CD4-positive, alpha-beta memory T cell (primary cell): Measurements from ENCODE around the gene CLCA1. TPM values are rescaled to one million over a fixed set of nuclear protein-coding genes. Genes with fewer than 3 reads are reported as not detected.
A peak's percentile ranks its signal among the peaks of the same experiment; 100 is the strongest.
"Not testable (repeated sequence)": the region's sequence is repeated elsewhere in the genome, so short reads cannot be mapped to it uniquely, and the experiment has no call there.

ENCODE experiments used
- CTCF ChIA-PET: fragments of 350-600 bp; sonication (Branson Sonifier 250); formaldehyde crosslinking; loops from one replicate; lab custom pipeline; 2021; ENCODE audit warnings: inconsistent platforms; ENCODE audit not compliant: partially characterized antibody; lab: Charles Lee
- POLR2A ChIA-PET: fragments of 350-600 bp; sonication (Branson Sonifier 250); formaldehyde crosslinking; loops from one replicate; lab custom pipeline; 2021; ENCODE audit not compliant: partially characterized antibody; lab: Charles Lee
- DNase-seq, 5 donors: peaks; one replicate each; pipeline versions ENCODE4 v3.0.0 to v3.0.0-alpha.2; 2020 to 2022; ENCODE audit warnings: mixed read lengths in 1 of 5
- H3K27ac ChIP-seq: one replicate; pipeline ENCODE4 v1.7.0; 2013; ENCODE audit warnings: low read depth, low read length
- H3K27me3 ChIP-seq: 2 replicates; pipeline ENCODE4 v1.7.0; 2013; ENCODE audit warnings: mild to moderate bottlenecking, low read length, moderate library complexity; ENCODE audit not compliant: insufficient read depth
- H3K36me3 ChIP-seq: 2 replicates; pipeline ENCODE4 v1.7.0; 2013; ENCODE audit warnings: mild to moderate bottlenecking, low read length, moderate library complexity; ENCODE audit not compliant: insufficient read depth
- H3K4me1 ChIP-seq: 2 replicates; pipeline ENCODE4 v1.7.0; 2013; ENCODE audit warnings: mild to moderate bottlenecking, low read length, moderate library complexity; ENCODE audit not compliant: insufficient read depth
- H3K4me3 ChIP-seq, 2 donors: one replicate each; pipeline ENCODE4 v1.7.0; 2013; ENCODE audit warnings: low read length in 2 of 2, mild to moderate bottlenecking in 1 of 2
- H3K9me3 ChIP-seq, 2 donors: one replicate each; pipeline ENCODE4 v1.7.0; 2013; ENCODE audit warnings: low read length in 2 of 2, control low read depth in 1 of 2; ENCODE audit not compliant: control insufficient read depth in 1 of 2
- H3K27ac Mint-ChIP-seq, 7 donors: one replicate each; pipeline ENCODE4 v1.8.0; 2020 to 2021; ENCODE audit warnings: mixed read lengths in 7 of 7, mild to moderate bottlenecking in 6 of 7, inconsistent platforms in 3 of 7, moderate library complexity in 3 of 7
- H3K27me3 Mint-ChIP-seq, 2 donors: one replicate each; pipeline ENCODE4 v1.8.0; 2020 to 2021; ENCODE audit warnings: mixed read lengths in 2 of 2
- H3K36me3 Mint-ChIP-seq, 2 donors: one replicate each; pipeline ENCODE4 v1.8.0; 2020 to 2021; ENCODE audit warnings: mixed read lengths in 2 of 2, inconsistent platforms in 1 of 2, mild to moderate bottlenecking in 1 of 2
- H3K4me1 Mint-ChIP-seq, 4 donors: one replicate each; pipeline ENCODE4 v1.8.0; 2020 to 2021; ENCODE audit warnings: mixed read lengths in 4 of 4, mild to moderate bottlenecking in 1 of 4
- H3K4me3 Mint-ChIP-seq, 8 donors: one replicate each; pipeline ENCODE4 v1.8.0; 2020 to 2021; ENCODE audit warnings: mixed read lengths in 8 of 8, mild to moderate bottlenecking in 7 of 8, moderate library complexity in 6 of 8, inconsistent platforms in 3 of 8
- H3K9me3 Mint-ChIP-seq, 8 donors: one replicate each; pipeline ENCODE4 v1.8.0; 2020 to 2021; ENCODE audit warnings: mixed read lengths in 8 of 8, mild to moderate bottlenecking in 5 of 8, inconsistent platforms in 3 of 8, moderate library complexity in 1 of 8
- intact Hi-C: fragments of 100-400 bp; cut with micrococcal nuclease; formaldehyde crosslinking; loops from one replicate; pipeline ENCODE4 v1.15.1; 2023
- polyA plus RNA-seq, 2 donors: library from polyadenylated mRNA; unstranded; fragments of 300-500 nt; fragmentation: Illumina TruSeq; gene quantifications; one replicate each; pipeline ENCODE4 v1.2.3, GENCODE V29; 2021
- total RNA-seq, 2 experiments: library from RNA; stranded (reverse); gene quantifications; one replicate each; pipeline ENCODE4 v1.2.3, GENCODE V29; 2021

CLCA1 gene
- total and polyA plus RNA-seq, 4 experiments from 2014 or later: not detected

DNA sequence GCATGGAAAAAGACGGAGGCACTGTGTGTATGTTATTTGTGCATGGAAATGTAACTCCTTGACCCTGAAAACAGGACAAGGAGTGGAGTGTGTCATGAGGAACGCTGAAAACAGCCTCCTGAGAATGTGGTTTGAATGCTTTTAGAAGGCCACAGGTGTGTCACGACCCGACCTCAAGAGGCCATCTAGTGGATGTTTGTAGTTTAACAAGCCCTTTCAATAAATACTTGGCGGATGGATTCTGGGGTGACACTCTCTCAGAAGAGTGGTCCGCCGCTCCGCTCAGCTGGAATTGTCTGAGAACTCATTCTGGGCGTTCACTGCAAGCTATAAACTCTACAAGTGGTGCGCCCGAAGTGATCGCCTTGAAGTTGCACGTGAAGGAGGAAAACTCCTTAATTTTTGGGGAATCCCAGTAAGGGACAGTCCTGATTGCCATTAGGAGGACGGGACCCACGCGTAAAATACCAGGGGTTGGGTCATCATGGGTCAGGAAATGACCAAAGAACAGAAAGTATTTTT lies 33.5 kb downstream of the CLCA1 start:
- peak; percentile 47 to 68 (median 63) for DNase-seq
- not testable (repeated sequence) for H3K36me3 Mint-ChIP-seq, H3K9me3 Mint-ChIP-seq, H3K27ac ChIP-seq, H3K27me3 Mint-ChIP-seq, H3K9me3 ChIP-seq, H3K4me1 ChIP-seq, H3K27me3 ChIP-seq, H3K36me3 ChIP-seq
- ChIA-PET CTCF (interaction anchor here (0.6 to 10.7 kb wide), 36 partner anchors 9 to 1474 kb away, joined by 3 to 117 read pairs (median 4); partner anchors contain the start of genes CLCA2, ODF2L and SH3GLB1), POLR2A (interaction anchor here (0.8 to 1.8 kb wide), 4 partner anchors 117 to 250 kb away, joined by 3 to 5 read pairs (median 3); no protein-coding TSS in a partner anchor)
- Mint-ChIP-seq H3K27ac (peak overlapping the region in 4 of 7 donors; percentile 39 to 81 (median 75)), H3K4me1 (peaks cover 3 to 22% (median 5%) of the 10 kb centered on the region in 4 donors), H3K4me3 (peak overlapping the region; percentile 36 to 94 (median 86))
- intact Hi-C loops: loop anchor here (1.0 to 10.0 kb wide), 5 partner anchors 27 to 410 kb away; partner anchors contain the start of genes HS2ST1, SELENOF and SH3GLB1
- peak overlapping the region in 1 of 2 donors; percentile 39 for H3K4me3 ChIP-seq

DNA sequence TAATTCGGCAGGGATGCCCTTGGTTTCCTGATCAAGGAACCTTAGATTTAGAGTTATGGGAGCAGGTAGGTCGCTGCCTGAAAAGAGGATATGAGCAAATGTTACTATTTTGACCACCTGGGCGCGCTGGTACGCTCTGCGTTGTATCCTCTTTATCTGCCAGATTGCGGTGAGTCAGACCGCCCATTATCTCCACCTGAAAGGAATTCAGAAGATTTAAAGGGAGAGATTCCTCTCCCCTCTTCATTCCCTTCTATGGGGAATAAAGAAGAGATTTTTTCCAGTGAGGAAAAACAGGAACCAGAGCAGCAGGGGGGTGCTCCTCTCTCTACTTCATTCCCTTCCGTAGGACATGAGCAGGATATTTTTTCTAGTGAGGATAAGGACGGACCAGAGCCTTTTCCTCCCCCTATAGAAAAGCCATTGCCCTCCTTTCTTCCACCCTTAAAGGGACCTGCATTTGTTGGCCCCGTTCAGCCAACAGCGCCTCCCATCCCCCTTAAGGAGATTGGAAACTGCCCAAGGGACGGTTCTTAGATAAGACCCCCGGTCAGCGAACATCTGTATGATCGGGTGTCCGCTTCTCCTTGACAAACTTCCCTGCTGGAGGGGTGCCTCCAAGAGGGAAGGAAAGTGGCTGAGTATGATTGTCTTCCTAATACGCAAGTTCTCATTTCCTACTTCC lies 34.1 kb downstream of the CLCA1 start:
- peak in 1 of 5 donors; percentile 10 for DNase-seq
- Histone ChIP-seq H3K27ac (no peak overlapping the region), H3K4me1 (no peaks in the 10 kb centered on the region), H3K27me3 (no peaks in the 10 kb centered on the region), H3K9me3 (no peaks in the 10 kb centered on the region), H3K4me3 (peak overlapping the region in 1 of 2 donors; percentile 39), H3K36me3 (no peaks in the 10 kb centered on the region)
- H3K27me3 Mint-ChIP-seq: peaks cover 9 to 10% of the 10 kb centered on the region in 2 donors
- CTCF ChIA-PET: interaction anchor here (0.7 to 10.7 kb wide), 24 partner anchors 10 to 275 kb away, joined by 3 to 117 read pairs (median 6); partner anchors contain the start of genes ODF2L and SH3GLB1
- H3K36me3 Mint-ChIP-seq: no peaks in the 10 kb centered on the region
- H3K27ac Mint-ChIP-seq: peak overlapping the region in 1 of 7 donors; percentile 69
- intact Hi-C loops: loop anchor here (1.0 to 10.0 kb wide), 5 partner anchors 28 to 409 kb away; partner anchors contain the start of genes HS2ST1, SELENOF and SH3GLB1
- POLR2A ChIA-PET: interaction anchor here (0.8 to 1.8 kb wide), 2 partner anchors 118 to 200 kb away, joined by 3 to 5 read pairs; no protein-coding TSS in a partner anchor
- peaks cover 3 to 22% (median 5%) of the 10 kb centered on the region in 4 donors for H3K4me1 Mint-ChIP-seq
- no peaks in the 10 kb centered on the region for H3K9me3 Mint-ChIP-seq
- H3K4me3 Mint-ChIP-seq: peak overlapping the region in 7 of 8 donors; percentile 80 to 94 (median 88)

DNA sequence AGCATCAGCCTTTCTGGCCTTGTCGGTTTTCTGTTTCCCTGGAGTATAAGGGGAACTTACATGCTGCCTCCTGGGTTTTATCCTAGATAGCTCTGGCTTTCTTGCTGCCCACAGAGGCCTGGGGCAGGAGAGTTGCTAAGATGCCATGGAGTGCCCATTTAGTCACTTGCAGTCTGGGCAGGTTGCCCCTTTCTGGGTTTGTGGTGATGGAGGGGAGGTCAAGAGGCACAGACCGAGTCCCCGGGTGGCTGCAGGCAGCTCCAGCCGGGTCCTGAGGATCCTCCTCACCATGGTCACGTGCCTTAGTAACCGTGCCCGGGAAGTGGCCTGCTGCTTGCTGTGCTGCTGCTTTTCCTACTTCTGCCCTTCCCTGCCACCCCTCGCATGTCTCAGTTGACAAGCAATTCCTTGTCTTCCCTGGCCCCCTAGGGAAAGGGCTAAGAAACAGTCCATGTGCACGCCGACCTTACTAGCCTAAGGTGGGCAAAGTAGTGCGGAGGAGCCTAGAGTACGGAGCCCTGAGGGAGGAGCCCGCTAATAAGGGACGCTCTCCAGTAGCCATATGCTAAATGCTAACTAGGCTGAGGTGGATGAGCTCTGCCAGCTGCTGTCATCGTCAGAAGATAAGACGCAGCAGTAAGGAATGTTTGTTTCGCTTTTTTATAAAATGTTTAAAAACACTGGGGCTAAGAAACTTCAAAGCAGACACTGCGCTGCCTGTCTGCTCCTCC lies 34.8 kb downstream of the CLCA1 start:
- Mint-ChIP-seq H3K9me3 (no peaks in the 10 kb centered on the region), H3K27ac (no peak overlapping the region), H3K4me3 (peak overlapping the region in 6 of 8 donors; percentile 24 to 68 (median 60)), H3K27me3 (peaks cover 10 to 11% of the 10 kb centered on the region in 2 donors), H3K4me1 (peaks cover 3 to 22% (median 5%) of the 10 kb centered on the region in 4 donors), H3K36me3 (no peaks in the 10 kb centered on the region)
- POLR2A ChIA-PET: no interaction called here
- no peak for DNase-seq
- Histone ChIP-seq H3K4me1 (no peaks in the 10 kb centered on the region), H3K27me3 (no peaks in the 10 kb centered on the region), H3K4me3 (no peak overlapping the region), H3K27ac (no peak overlapping the region), H3K36me3 (no peaks in the 10 kb centered on the region), H3K9me3 (no peaks in the 10 kb centered on the region)
- CTCF ChIA-PET: interaction anchor here (0.9 to 10.7 kb wide), 10 partner anchors 10 to 579 kb away, joined by 3 to 117 read pairs (median 6); no protein-coding TSS in a partner anchor
- intact Hi-C loops: loop anchor here (2.0 to 10.0 kb wide), 3 partner anchors 29 to 409 kb away; partner anchors contain the start of genes HS2ST1, SELENOF and SH3GLB1

DNA sequence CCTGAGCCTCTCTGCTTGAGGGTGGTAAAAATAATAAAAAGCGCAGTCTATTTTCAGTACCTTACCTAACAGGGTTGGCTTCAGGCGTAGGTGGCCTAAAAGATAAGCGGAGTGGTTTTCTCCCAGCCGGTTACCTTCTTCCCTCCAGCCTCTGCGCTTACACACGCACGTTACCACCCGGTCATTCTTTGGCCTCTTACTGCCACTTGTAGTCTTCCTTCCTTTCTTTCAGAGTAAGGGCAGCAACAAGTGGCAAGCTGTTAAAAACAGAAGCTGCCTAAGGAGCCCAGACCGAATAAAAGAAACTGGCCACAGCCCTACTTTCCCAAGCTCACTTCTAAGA lies 35.4 kb downstream of the CLCA1 start:
- H3K4me3 ChIP-seq: no peak overlapping the region
- H3K27me3 ChIP-seq: no peaks in the 10 kb centered on the region
- no peaks in the 10 kb centered on the region for H3K9me3 Mint-ChIP-seq
- no peaks in the 10 kb centered on the region for H3K36me3 Mint-ChIP-seq
- H3K27me3 Mint-ChIP-seq: peaks cover 8 to 11% of the 10 kb centered on the region in 2 donors
- CTCF ChIA-PET: interaction anchor here (0.7 to 10.7 kb wide), 16 partner anchors 8 to 578 kb away, joined by 3 to 117 read pairs (median 4); no protein-coding TSS in a partner anchor
- no peaks in the 10 kb centered on the region for H3K36me3 ChIP-seq
- intact Hi-C loops: loop anchor here (5.0 to 10.0 kb wide), 2 partner anchors 201 to 408 kb away; partner anchors contain the start of genes HS2ST1, SELENOF and SH3GLB1
- DNase-seq: no peak
- peak overlapping the region in 3 of 8 donors; percentile 24 to 62 (median 59) for H3K4me3 Mint-ChIP-seq
- H3K27ac Mint-ChIP-seq: no peak overlapping the region
- peaks cover 3 to 22% (median 5%) of the 10 kb centered on the region in 4 donors for H3K4me1 Mint-ChIP-seq
- POLR2A ChIA-PET: no interaction called here
- no peak overlapping the region for H3K27ac ChIP-seq
- no peaks in the 10 kb centered on the region for H3K4me1 ChIP-seq
- H3K9me3 ChIP-seq: no peaks in the 10 kb centered on the region

DNA sequence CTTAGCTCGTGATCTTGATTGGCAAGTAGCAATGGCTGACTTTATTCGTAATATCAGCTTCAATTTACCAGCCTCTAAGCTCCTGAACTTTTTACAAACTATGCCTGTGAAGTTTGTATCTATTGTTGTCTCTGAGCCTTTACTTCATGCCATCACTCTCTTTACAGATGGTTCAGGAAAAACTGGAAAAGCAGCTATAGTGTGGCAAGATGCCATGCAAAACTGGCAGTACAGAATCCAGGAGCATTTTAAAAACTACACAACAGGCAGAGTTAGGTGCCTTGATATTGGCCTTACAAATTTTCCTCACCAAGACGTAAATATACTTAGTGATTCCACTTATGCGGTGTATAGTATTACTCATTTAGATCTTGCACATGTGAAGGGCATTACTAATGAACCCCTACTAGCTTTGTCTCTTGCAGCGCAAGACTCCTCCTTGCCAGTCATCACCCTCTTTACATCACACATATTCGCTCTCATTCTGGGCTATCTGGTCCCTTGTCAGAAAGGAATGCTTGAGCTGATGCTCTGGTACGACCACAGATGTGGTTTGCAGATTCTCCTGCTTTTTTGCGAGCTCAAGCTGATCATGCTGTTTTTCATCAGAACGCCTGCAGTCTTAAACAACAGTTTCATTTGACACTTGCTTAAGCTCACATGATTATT lies 36.3 kb downstream of the CLCA1 start:
- CTCF ChIA-PET: interaction anchor here (0.7 to 10.7 kb wide), 24 partner anchors 9 to 578 kb away, joined by 3 to 117 read pairs (median 3); partner anchors contain the start of gene CLCA2

DNA sequence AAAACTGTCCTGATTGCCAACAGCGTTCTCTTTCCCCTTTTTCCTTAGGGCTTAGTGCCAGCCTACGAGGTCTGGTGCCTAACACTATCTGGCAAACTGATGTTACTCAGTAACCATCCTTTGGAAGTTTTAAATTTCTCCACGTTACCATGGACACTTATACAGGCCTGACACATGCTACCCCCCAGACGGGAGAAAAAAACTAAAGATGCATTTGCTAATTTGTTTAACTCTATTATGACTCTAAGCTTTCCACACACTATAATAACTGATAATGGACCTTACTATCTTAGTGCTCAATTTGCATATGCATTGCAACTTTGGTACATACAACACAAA lies 36.8 kb downstream of the CLCA1 start:
- no peak for DNase-seq
- no peaks in the 10 kb centered on the region for H3K36me3 Mint-ChIP-seq
- intact Hi-C loops: loop anchor here (10.0 kb wide), 1 partner anchor 199 kb away; the partner anchor contains the start of gene SH3GLB1
- no peak overlapping the region for H3K27ac ChIP-seq
- H3K9me3 ChIP-seq: no peaks in the 10 kb centered on the region
- H3K4me1 Mint-ChIP-seq: peaks cover 2 to 22% (median 5%) of the 10 kb centered on the region in 4 donors
- H3K27ac Mint-ChIP-seq: no peak overlapping the region
- H3K4me3 Mint-ChIP-seq: no peak overlapping the region
- POLR2A ChIA-PET: no interaction called here
- H3K27me3 Mint-ChIP-seq: peaks cover 8 to 14% of the 10 kb centered on the region in 2 donors
- H3K27me3 ChIP-seq: no peaks in the 10 kb centered on the region
- H3K4me3 ChIP-seq: no peak overlapping the region
- no peaks in the 10 kb centered on the region for H3K9me3 Mint-ChIP-seq
- H3K36me3 ChIP-seq: no peaks in the 10 kb centered on the region
- CTCF ChIA-PET: interaction anchor here (0.9 to 10.7 kb wide), 15 partner anchors 11 to 244 kb away, joined by 3 to 117 read pairs (median 4); partner anchors contain the start of gene CLCA2
- no peaks in the 10 kb centered on the region for H3K4me1 ChIP-seq

More for the DNA sequence above, 36.3 kb downstream of the CLCA1 start:
- Mint-ChIP-seq H3K4me3 (no peak overlapping the region), H3K36me3 (no peaks in the 10 kb centered on the region), H3K27me3 (peaks cover 8 to 14% of the 10 kb centered on the region in 2 donors), H3K27ac (no peak overlapping the region), H3K4me1 (peaks cover 3 to 22% (median 5%) of the 10 kb centered on the region in 4 donors), H3K9me3 (no peaks in the 10 kb centered on the region)
- Histone ChIP-seq H3K9me3 (no peaks in the 10 kb centered on the region), H3K27me3 (no peaks in the 10 kb centered on the region), H3K4me1 (no peaks in the 10 kb centered on the region), H3K36me3 (no peaks in the 10 kb centered on the region), H3K4me3 (no peak overlapping the region), H3K27ac (no peak overlapping the region)
- no peak for DNase-seq
- intact Hi-C loops: loop anchor here (5.0 to 10.0 kb wide), 2 partner anchors 200 to 407 kb away; partner anchors contain the start of genes HS2ST1, SELENOF and SH3GLB1
- POLR2A ChIA-PET: no interaction called here
